Activated CD4-positive, CD25-positive, alpha-beta regulatory T cell treated with anti-CD3 and anti-CD28 coated beads, Interleukin-2, amount 50 U/mL, for 24 hours (primary cell): ENCODE data around the gene KRTAP9-4.
A peak's percentile ranks its signal among the peaks of the same experiment; 100 is the strongest.
"Not testable (repeated sequence)": the region's sequence is repeated elsewhere in the genome, so short reads cannot be mapped to it uniquely, and the experiment has no call there.

Experiments used
- ATAC-seq, 2 donors: fragments of 150-1000 bp; cut with Tn5 transposase; one replicate each; pipeline ENCODE4 v1.10.0; 2021; ENCODE audit warnings: mild to moderate bottlenecking in 1 of 2, moderate library complexity in 1 of 2

KRTAP9-4 gene

GRCh38 chr17:41249637-41250240 is at the start of gene KRTAP9-4:
Gene KRTAP9-4, plus strand, starts transcription at chr17:41249687. Its CDS starts 34 bp downstream, at chr17:41249721.
- ATAC-seq, result not testable (repeated sequence)

GRCh38 chr17:41211845-41212466 is 37.5 kb upstream of the KRTAP9-4 start:
- ATAC-seq, result peak in 1 of 2 donors; percentile 24

DNA sequence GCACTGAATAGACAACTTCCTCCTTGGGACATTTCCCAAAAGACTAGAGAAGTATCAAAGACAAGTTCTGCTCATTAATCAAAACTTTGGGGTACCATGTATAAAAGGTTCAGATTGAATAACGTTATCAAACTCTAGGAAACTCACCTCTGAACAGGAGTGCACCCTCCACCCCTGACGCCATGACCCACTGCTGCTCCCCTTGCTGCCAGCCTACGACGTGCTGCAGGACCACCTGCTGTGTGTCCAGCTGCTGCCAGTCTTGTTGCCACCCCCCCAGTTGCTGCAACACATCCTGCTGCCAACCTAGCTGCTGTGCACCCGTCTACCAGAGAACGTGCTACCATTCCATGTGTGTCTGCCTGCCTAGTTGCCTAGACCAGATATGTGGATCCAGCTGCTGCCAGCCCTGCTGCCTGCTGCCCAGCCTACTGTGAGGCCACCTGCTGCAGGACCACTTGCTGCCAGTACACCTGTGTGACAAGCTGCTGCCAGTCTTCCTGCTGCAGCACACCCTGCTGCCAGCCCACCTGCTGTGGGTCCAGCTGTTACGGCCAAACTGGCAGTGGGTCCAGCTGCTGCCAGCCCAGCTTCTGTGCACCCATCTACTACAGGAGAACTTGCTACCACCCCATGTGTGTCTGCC is 36.8 kb upstream of the KRTAP9-4 start:
- ATAC-seq, result no peak

DNA sequence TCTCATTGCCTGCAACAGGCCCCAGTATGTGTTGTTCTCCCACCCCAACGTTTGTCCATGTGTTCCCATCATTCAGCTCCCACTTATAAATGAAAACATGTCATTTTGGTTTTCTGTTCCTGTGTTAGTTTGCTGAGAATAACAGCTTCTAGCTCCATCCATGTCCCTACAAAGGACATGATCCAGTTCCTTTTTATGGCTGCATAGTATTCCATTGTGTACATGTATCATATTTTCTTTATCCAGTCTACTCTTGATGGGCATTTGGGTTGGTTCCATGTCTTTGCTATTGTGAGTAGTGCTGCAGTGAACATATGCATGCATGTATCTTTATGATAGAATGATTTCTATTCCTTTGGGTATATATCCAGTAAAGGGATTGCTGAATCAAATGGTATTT is 33.8 kb upstream of the KRTAP9-4 start:
- ATAC-seq, result no peak

- ATAC-seq, result no peak
These were observed 25.7 kb upstream of the KRTAP9-4 start for GRCh38 chr17:41223821-41224220.

GRCh38 chr17:41226051-41226450 is 23.4 kb upstream of the KRTAP9-4 start:
- ATAC-seq, result no peak

DNA sequence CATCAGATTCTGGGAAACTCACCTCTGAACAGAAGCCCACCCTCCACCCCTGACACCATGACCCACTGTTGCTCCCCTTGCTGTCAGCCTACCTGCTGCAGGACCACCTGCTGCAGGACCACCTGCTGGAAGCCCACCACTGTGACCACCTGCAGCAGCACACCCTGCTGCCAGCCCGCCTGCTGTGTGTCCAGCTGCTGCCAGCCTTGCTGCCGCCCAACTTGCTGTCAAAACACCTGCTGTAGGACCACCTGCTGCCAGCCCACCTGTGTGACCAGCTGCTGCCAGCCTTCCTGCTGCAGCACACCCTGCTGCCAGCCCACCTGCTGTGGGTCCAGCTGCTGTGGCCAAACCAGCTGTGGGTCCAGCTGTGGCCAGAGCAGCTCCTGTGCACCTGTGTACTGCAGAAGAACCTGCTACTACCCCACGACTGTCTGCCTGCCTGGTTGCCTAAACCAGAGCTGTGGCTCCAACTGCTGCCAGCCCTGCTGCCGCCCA is 22.8 kb upstream of the KRTAP9-4 start, which contains the start of gene KRTAP9-2:
Gene KRTAP9-2, plus strand, starts transcription at position 51 of the 498 bp plus-strand sequence. Its CDS starts 7 bp downstream, at position 58.
- ATAC-seq, result not testable (repeated sequence)

- ATAC-seq, result no peak
These were observed 19.4 kb upstream of the KRTAP9-4 start for GRCh38 chr17:41230094-41230493.

GRCh38 chr17:41231731-41232130 is 17.8 kb upstream of the KRTAP9-4 start:
- ATAC-seq, result no peak

DNA sequence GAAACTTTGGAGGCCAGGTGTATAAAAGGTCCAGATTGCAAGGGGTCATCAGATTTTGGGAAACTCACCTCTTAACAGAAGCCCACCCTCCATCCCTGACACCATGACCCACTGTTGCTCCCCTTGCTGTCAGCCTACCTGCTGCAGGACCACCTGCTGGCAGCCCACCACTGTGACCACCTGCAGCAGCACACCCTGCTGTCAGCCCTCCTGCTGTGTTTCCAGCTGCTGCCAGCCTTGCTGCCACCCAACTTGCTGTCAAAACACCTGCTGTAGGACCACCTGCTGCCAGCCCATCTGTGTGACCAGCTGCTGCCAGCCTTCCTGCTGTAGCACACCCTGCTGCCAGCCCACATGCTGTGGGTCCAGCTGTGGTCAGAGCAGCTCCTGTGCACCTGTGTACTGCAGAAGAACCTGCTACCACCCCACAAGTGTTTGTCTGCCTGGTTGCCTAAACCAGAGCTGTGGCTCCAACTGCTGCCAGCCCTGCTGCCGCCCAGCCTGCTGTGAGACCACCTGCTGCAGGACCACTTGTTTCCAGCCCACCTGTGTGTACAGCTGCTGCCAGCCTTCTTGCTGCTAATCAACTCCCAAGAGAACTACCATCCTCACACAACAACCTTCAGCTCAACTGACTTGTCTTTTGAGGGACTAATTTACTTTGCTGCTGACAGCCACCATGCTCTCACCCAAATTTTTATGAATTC is 16.9 kb upstream of the KRTAP9-4 start, which contains the start of gene KRTAP9-3:
Gene KRTAP9-3, plus strand, starts transcription at position 51 of the 707 bp plus-strand sequence. Its CDS starts 53 bp downstream, at position 104.
- ATAC-seq, result not testable (repeated sequence)

DNA sequence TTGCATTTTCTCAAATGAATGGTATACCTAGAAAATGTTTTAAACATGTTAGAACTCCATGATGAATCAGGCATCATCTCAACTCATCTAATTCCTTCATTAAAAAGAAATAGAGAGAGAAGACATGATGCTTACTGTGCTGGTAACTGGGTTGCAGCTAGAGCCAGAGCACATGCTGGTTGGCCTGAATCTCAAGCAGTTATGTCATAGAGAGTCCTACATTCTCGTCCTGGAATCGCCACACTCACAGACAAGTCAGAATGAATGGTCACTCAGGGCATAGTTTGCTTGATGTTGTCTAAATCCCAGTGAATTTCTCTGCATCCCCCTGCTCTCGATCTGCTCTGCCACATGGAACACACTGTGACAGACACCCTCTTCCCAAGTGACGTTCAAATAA is 12.4 kb upstream of the KRTAP9-4 start:
- not testable (repeated sequence) for ATAC-seq

DNA sequence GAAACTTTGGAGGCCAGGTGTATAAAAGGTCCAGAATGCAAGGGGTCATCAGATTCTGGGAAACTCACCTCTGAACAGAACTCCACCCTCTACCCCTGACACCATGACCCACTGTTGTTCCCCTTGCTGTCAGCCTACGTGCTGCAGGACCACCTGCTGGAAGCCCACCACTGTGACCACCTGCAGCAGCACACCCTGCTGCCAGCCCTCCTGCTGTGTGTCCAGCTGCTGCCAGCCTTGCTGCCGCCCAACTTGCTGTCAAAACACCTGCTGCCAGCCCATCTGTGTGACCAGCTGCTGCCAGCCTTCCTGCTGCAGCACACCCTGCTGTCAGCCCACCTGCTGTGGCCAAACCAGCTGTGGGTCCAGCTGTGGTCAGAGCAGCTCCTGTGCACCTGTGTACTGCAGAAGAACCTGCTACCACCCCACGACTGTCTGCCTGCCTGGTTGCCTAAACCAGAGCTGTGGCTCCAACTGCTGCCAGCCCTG is 11.5 kb upstream of the KRTAP9-4 start, which contains the start of gene KRTAP9-8:
Gene KRTAP9-8, plus strand, starts transcription at position 51 of the 489 bp plus-strand sequence. Its CDS starts 53 bp downstream, at position 104.
- ATAC-seq, result not testable (repeated sequence)

GRCh38 chr17:41246995-41247787 is 2.3 kb upstream of the KRTAP9-4 start:
- not testable (repeated sequence) for ATAC-seq

GRCh38 chr17:41251261-41251660 is 1.8 kb downstream of the KRTAP9-4 start:
- ATAC-seq, result no peak

GRCh38 chr17:41254861-41255260 is 5.4 kb downstream of the KRTAP9-4 start:
- ATAC-seq, result no peak

- not testable (repeated sequence) for ATAC-seq
These were observed 6.1 kb downstream of the KRTAP9-4 start, which contains the start of gene KRTAP9-9 for GRCh38 chr17:41255381-41256290. Gene KRTAP9-9, plus strand, starts transcription at chr17:41255384.

DNA sequence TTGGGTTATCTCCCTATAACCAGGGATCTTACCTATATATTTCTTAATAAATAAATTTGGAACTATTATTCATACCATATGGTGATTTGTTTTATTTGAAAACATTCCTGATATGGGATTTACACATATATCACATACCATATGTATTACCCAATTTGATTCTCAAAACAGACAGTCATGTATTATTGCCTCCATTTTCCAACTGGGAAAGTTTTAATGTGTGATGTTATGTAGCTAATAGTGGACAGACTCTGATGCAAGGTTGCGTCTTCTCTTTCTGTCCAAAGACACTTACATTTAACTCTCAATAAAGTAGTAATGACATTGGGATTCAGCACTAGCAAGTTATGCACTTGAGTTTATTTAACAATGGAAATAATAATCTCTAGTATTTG is 6.8 kb downstream of the KRTAP9-4 start:
- no peak for ATAC-seq

DNA sequence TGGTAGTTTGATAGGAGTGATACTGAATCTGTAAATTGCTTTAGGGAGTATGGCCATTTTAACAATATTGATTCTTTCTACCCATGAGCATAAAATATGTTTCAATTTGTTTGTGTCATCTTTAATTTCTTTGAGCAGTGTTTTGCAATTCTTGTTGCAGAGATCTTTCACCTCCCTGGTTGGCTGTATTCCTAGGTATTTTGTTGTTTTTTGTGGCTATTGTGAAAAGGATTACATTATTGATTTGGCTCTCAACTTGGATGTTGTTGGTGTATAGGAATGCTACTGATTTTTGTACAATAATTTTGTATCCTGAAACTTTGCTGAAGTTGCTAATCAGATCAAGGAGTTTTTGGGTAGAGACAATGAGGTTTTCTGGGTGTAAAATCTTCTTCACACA is 8.9 kb downstream of the KRTAP9-4 start:
- ATAC-seq, result no peak

- ATAC-seq, result no peak
These were observed 13.7 kb downstream of the KRTAP9-4 start for GRCh38 chr17:41263212-41263611.

GRCh38 chr17:41264599-41264998 is 15.1 kb downstream of the KRTAP9-4 start:
- no peak for ATAC-seq
